Measurements from ENCODE around the gene PTBP3.

GRCh38 chr9:112378328-112379176 is 45.1 kb upstream of the PTBP3 start:
- TF ChIP-seq GATA3 (IDR thresholded peaks at IDR 0.05; ENCODE audit: low read depth, low read length): no peak
- TF ChIP-seq GATA2 (IDR thresholded peaks at IDR 0.05; ENCODE audit: low read depth, low read length): no peak

All from SH-SY5Y (cell line).